Measurements from ENCODE around the gene SETBP1.

The SETBP1 gene

GRCh38 chr18:44835703-44836102, 155.0 kb downstream of the SETBP1 start:
- H3K4me1 ChIP-seq (ENCODE audit: control insufficient read depth, insufficient read depth, low read length) = peaks cover 38% of the 10 kb centered on the region
- H3K36me3 ChIP-seq (ENCODE audit: control insufficient read depth, insufficient read depth, low read length) = no peaks in the 10 kb centered on the region
- 64 to 66% methylated on average over 6 of the region's 6 CpGs for WGBS, 2 experiments
- H3K9me3 ChIP-seq (ENCODE audit: control insufficient read depth, low read length) = no peaks in the 10 kb centered on the region
- H3K27me3 ChIP-seq (ENCODE audit: control insufficient read depth, insufficient read depth, low read length, poor library complexity, severe bottlenecking) = no peaks in the 10 kb centered on the region
- H3K27ac ChIP-seq (ENCODE audit: insufficient read depth, low read depth, low read length, poor library complexity, severe bottlenecking) = no peak overlapping the region
- H3K4me3 ChIP-seq (ENCODE audit: insufficient read depth, low read depth, low read length) = no peak overlapping the region

- H3K27me3 ChIP-seq (ENCODE audit: control insufficient read depth, insufficient read depth, low read length, poor library complexity, severe bottlenecking) = no peaks in the 10 kb centered on the region
- 87 to 89% methylated on average over 2 of the region's 2 CpGs for WGBS, 2 experiments
- H3K36me3 ChIP-seq (ENCODE audit: control insufficient read depth, insufficient read depth, low read length) = no peaks in the 10 kb centered on the region
- H3K27ac ChIP-seq (ENCODE audit: insufficient read depth, low read depth, low read length, poor library complexity, severe bottlenecking) = no peak overlapping the region
- no peak overlapping the region for H3K4me3 ChIP-seq (ENCODE audit: insufficient read depth, low read depth, low read length)
- H3K4me1 ChIP-seq (ENCODE audit: control insufficient read depth, insufficient read depth, low read length) = peaks cover 38% of the 10 kb centered on the region
- H3K9me3 ChIP-seq (ENCODE audit: control insufficient read depth, low read length) = no peaks in the 10 kb centered on the region
Observed at GRCh38 chr18:44836263-44836662, 155.6 kb downstream of the SETBP1 start.

GRCh38 chr18:44837482-44838180, 156.9 kb downstream of the SETBP1 start:
- H3K9me3 ChIP-seq (ENCODE audit: control insufficient read depth, low read length) = no peaks in the 10 kb centered on the region
- no peaks in the 10 kb centered on the region for H3K36me3 ChIP-seq (ENCODE audit: control insufficient read depth, insufficient read depth, low read length)
- no peak overlapping the region for H3K4me3 ChIP-seq (ENCODE audit: insufficient read depth, low read depth, low read length)
- no peak overlapping the region for H3K27ac ChIP-seq (ENCODE audit: insufficient read depth, low read depth, low read length, poor library complexity, severe bottlenecking)
- H3K4me1 ChIP-seq (ENCODE audit: control insufficient read depth, insufficient read depth, low read length) = peaks cover 38% of the 10 kb centered on the region
- WGBS, 2 experiments = 76 to 83% methylated on average over 6 of the region's 6 CpGs
- no peaks in the 10 kb centered on the region for H3K27me3 ChIP-seq (ENCODE audit: control insufficient read depth, insufficient read depth, low read length, poor library complexity, severe bottlenecking)

- Histone ChIP-seq H3K4me3 (ENCODE audit: insufficient read depth, low read depth, low read length) (no peak overlapping the region), H3K9me3 (ENCODE audit: control insufficient read depth, low read length) (no peaks in the 10 kb centered on the region), H3K36me3 (ENCODE audit: control insufficient read depth, insufficient read depth, low read length) (no peaks in the 10 kb centered on the region), H3K4me1 (ENCODE audit: control insufficient read depth, insufficient read depth, low read length) (peaks cover 38% of the 10 kb centered on the region), H3K27me3 (ENCODE audit: control insufficient read depth, insufficient read depth, low read length, poor library complexity, severe bottlenecking) (no peaks in the 10 kb centered on the region), H3K27ac (ENCODE audit: insufficient read depth, low read depth, low read length, poor library complexity, severe bottlenecking) (no peak overlapping the region)
- WGBS, 2 experiments = 40 to 47% methylated on average over 8 of the region's 8 CpGs
Observed at GRCh38 chr18:44838971-44839666, 158.4 kb downstream of the SETBP1 start.

GRCh38 chr18:44840058-44840790, 159.5 kb downstream of the SETBP1 start:
- H3K4me3 ChIP-seq (ENCODE audit: insufficient read depth, low read depth, low read length) = no peak overlapping the region
- H3K4me1 ChIP-seq (ENCODE audit: control insufficient read depth, insufficient read depth, low read length) = peaks cover 36% of the 10 kb centered on the region
- 96 to 97% methylated on average over 5 of the region's 5 CpGs for WGBS, 2 experiments
- H3K27me3 ChIP-seq (ENCODE audit: control insufficient read depth, insufficient read depth, low read length, poor library complexity, severe bottlenecking) = no peaks in the 10 kb centered on the region
- no peak overlapping the region for H3K27ac ChIP-seq (ENCODE audit: insufficient read depth, low read depth, low read length, poor library complexity, severe bottlenecking)
- H3K9me3 ChIP-seq (ENCODE audit: control insufficient read depth, low read length) = no peaks in the 10 kb centered on the region
- H3K36me3 ChIP-seq (ENCODE audit: control insufficient read depth, insufficient read depth, low read length) = no peaks in the 10 kb centered on the region

GRCh38 chr18:44841221-44841620, 160.5 kb downstream of the SETBP1 start:
- H3K4me3 ChIP-seq (ENCODE audit: insufficient read depth, low read depth, low read length) = no peak overlapping the region
- WGBS, 2 experiments = 96 to 97% methylated on average over 4 of the region's 4 CpGs
- H3K4me1 ChIP-seq (ENCODE audit: control insufficient read depth, insufficient read depth, low read length) = peaks cover 26% of the 10 kb centered on the region
- no peak overlapping the region for H3K27ac ChIP-seq (ENCODE audit: insufficient read depth, low read depth, low read length, poor library complexity, severe bottlenecking)
- no peaks in the 10 kb centered on the region for H3K36me3 ChIP-seq (ENCODE audit: control insufficient read depth, insufficient read depth, low read length)
- H3K27me3 ChIP-seq (ENCODE audit: control insufficient read depth, insufficient read depth, low read length, poor library complexity, severe bottlenecking) = no peaks in the 10 kb centered on the region
- no peaks in the 10 kb centered on the region for H3K9me3 ChIP-seq (ENCODE audit: control insufficient read depth, low read length)

GRCh38 chr18:44841752-44842587, 161.3 kb downstream of the SETBP1 start:
- no peaks in the 10 kb centered on the region for H3K9me3 ChIP-seq (ENCODE audit: control insufficient read depth, low read length)
- no peak overlapping the region for H3K27ac ChIP-seq (ENCODE audit: insufficient read depth, low read depth, low read length, poor library complexity, severe bottlenecking)
- no peaks in the 10 kb centered on the region for H3K36me3 ChIP-seq (ENCODE audit: control insufficient read depth, insufficient read depth, low read length)
- no peaks in the 10 kb centered on the region for H3K27me3 ChIP-seq (ENCODE audit: control insufficient read depth, insufficient read depth, low read length, poor library complexity, severe bottlenecking)
- no peak overlapping the region for H3K4me3 ChIP-seq (ENCODE audit: insufficient read depth, low read depth, low read length)
- WGBS, 2 experiments = 92% methylated on average over 10 of the region's 10 CpGs
- peaks cover 22% of the 10 kb centered on the region for H3K4me1 ChIP-seq (ENCODE audit: control insufficient read depth, insufficient read depth, low read length)

GRCh38 chr18:44842588-44843412, 162.1 kb downstream of the SETBP1 start:
- no peaks in the 10 kb centered on the region for H3K9me3 ChIP-seq (ENCODE audit: control insufficient read depth, low read length)
- H3K4me1 ChIP-seq (ENCODE audit: control insufficient read depth, insufficient read depth, low read length) = peaks cover 15% of the 10 kb centered on the region
- no peak overlapping the region for H3K27ac ChIP-seq (ENCODE audit: insufficient read depth, low read depth, low read length, poor library complexity, severe bottlenecking)
- no peaks in the 10 kb centered on the region for H3K27me3 ChIP-seq (ENCODE audit: control insufficient read depth, insufficient read depth, low read length, poor library complexity, severe bottlenecking)
- H3K36me3 ChIP-seq (ENCODE audit: control insufficient read depth, insufficient read depth, low read length) = no peaks in the 10 kb centered on the region
- WGBS, 2 experiments = 93 to 95% methylated on average over 4 of the region's 4 CpGs
- H3K4me3 ChIP-seq (ENCODE audit: insufficient read depth, low read depth, low read length) = no peak overlapping the region

- peaks cover 8% of the 10 kb centered on the region for H3K4me1 ChIP-seq (ENCODE audit: control insufficient read depth, insufficient read depth, low read length)
- no peaks in the 10 kb centered on the region for H3K9me3 ChIP-seq (ENCODE audit: control insufficient read depth, low read length)
- H3K36me3 ChIP-seq (ENCODE audit: control insufficient read depth, insufficient read depth, low read length) = no peaks in the 10 kb centered on the region
- 94 to 96% methylated on average over 5 of the region's 5 CpGs for WGBS, 2 experiments
- H3K27ac ChIP-seq (ENCODE audit: insufficient read depth, low read depth, low read length, poor library complexity, severe bottlenecking) = no peak overlapping the region
- H3K27me3 ChIP-seq (ENCODE audit: control insufficient read depth, insufficient read depth, low read length, poor library complexity, severe bottlenecking) = no peaks in the 10 kb centered on the region
- H3K4me3 ChIP-seq (ENCODE audit: insufficient read depth, low read depth, low read length) = no peak overlapping the region
Observed at GRCh38 chr18:44844486-44844885, 163.8 kb downstream of the SETBP1 start.

All from ectodermal cell (in vitro differentiated cells).